Measurements from ENCODE around the gene NOXA1. TPM values are rescaled to one million over a fixed set of nuclear protein-coding genes. Genes with fewer than 3 reads are reported as not detected.

Gene NOXA1
- total RNA-seq, 1 donor from 2014 or later, result not detected

- no peak for DNase-seq (ENCODE audit: low spot score)
Measured at GRCh38 chr9:137387114-137387890, 35.9 kb upstream of the NOXA1 start.

GRCh38 chr9:137387891-137388560 is 35.2 kb upstream of the NOXA1 start:
- DNase-seq (ENCODE audit: low spot score), result no peak

- no peak for DNase-seq (ENCODE audit: low spot score)
Measured at GRCh38 chr9:137388589-137389427, 34.4 kb upstream of the NOXA1 start.

- no peak for DNase-seq (ENCODE audit: low spot score)
Measured at GRCh38 chr9:137389428-137389746, 33.8 kb upstream of the NOXA1 start.

GRCh38 chr9:137390553-137391410 is 32.4 kb upstream of the NOXA1 start:
- no peak for DNase-seq (ENCODE audit: low spot score)

GRCh38 chr9:137391411-137391754 is 31.8 kb upstream of the NOXA1 start:
- no peak for DNase-seq (ENCODE audit: low spot score)

GRCh38 chr9:137392232-137393007 is 30.8 kb upstream of the NOXA1 start:
- no peak for DNase-seq (ENCODE audit: low spot score)

- no peak for DNase-seq (ENCODE audit: low spot score)
Measured at GRCh38 chr9:137393176-137394150, 29.7 kb upstream of the NOXA1 start.

- no peak for DNase-seq (ENCODE audit: low spot score)
Measured at GRCh38 chr9:137394866-137395665, 28.1 kb upstream of the NOXA1 start.

- no peak for DNase-seq (ENCODE audit: low spot score)
Measured at GRCh38 chr9:137395666-137396010, 27.6 kb upstream of the NOXA1 start.

- DNase-seq (ENCODE audit: low spot score), result no peak
Measured at GRCh38 chr9:137396227-137396626, 27.0 kb upstream of the NOXA1 start.

GRCh38 chr9:137396634-137397367 is 26.4 kb upstream of the NOXA1 start:
- DNase-seq (ENCODE audit: low spot score), result no peak

- no peak for DNase-seq (ENCODE audit: low spot score)
Measured at GRCh38 chr9:137397675-137398423, 25.3 kb upstream of the NOXA1 start.

GRCh38 chr9:137398561-137399468 is 24.4 kb upstream of the NOXA1 start:
- DNase-seq (ENCODE audit: low spot score), result no peak

GRCh38 chr9:137402746-137403145 is 20.4 kb upstream of the NOXA1 start:
- no peak for DNase-seq (ENCODE audit: low spot score)

- no peak for DNase-seq (ENCODE audit: low spot score)
Measured at GRCh38 chr9:137403269-137403668, 19.9 kb upstream of the NOXA1 start.
